Heart right ventricle (tissue), 16 donors: ENCODE results near the gene BEST3. TPM values are rescaled to one million over a fixed set of nuclear protein-coding genes. Genes with fewer than 3 reads are reported as not detected.

ENCODE experiments used
- ATAC-seq, 8 donors: fragments of 200-7000 bp; cut with Tn5 transposase; one replicate each; pipeline ENCODE4 v1.9.1; 2020; ENCODE audit warnings: mild to moderate bottlenecking in 8 of 8, moderate library complexity in 8 of 8, moderate number of reproducible peaks in 1 of 8
- DNase-seq, 2 donors: peaks; one replicate each; pipeline ENCODE4 v3.0.0-alpha.2; 2020
- H3K27ac ChIP-seq, 10 donors: fragments of 200-600 bp; sonication (generic) in 2 of 10; one replicate each; pipeline versions ENCODE4 v1.5.0 to v1.8.0; 2020 to 2022; ENCODE audit warnings: mild to moderate bottlenecking in 3 of 10
- H3K27me3 ChIP-seq, 7 donors: fragments of 200-600 bp; one replicate each; pipeline ENCODE4 v1.8.0; 2021 to 2022; ENCODE audit warnings: mild to moderate bottlenecking in 2 of 7
- H3K36me3 ChIP-seq, 9 donors: fragments of 200-600 bp; sonication (generic) in 1 of 9; one replicate each; pipeline versions ENCODE4 v1.5.0 to v1.8.0; 2020 to 2022; ENCODE audit warnings: mild to moderate bottlenecking in 2 of 9
- H3K4me1 ChIP-seq, 9 donors: fragments of 200-600 bp; sonication (generic) in 1 of 9; one replicate each; pipeline versions ENCODE4 v1.5.0 to v1.8.0; 2020 to 2022; ENCODE audit warnings: mild to moderate bottlenecking in 4 of 9
- H3K4me3 ChIP-seq, 10 donors: fragments of 200-600 bp; sonication (generic) in 2 of 10; one replicate each; pipeline versions ENCODE4 v1.5.0 to v1.8.0; 2020 to 2022; ENCODE audit warnings: mild to moderate bottlenecking in 7 of 10, moderate library complexity in 2 of 10
- H3K9me3 ChIP-seq, 11 donors: fragments of 200-600 bp in 10 of 11; sonication (generic) in 2 of 11; one replicate each; pipeline versions ENCODE4 v1.5.0 to v1.8.0; 2013 to 2022; ENCODE audit warnings: mild to moderate bottlenecking in 2 of 11, control low read depth in 1 of 11, moderate library complexity in 1 of 11
- CTCF ChIP-seq, 9 donors: fragments of 200-600 bp; sonication (generic) in 2 of 9; IDR thresholded peaks; one replicate each; pipeline versions ENCODE4 v1.5.0 to v1.8.0; 2021 to 2022; ENCODE audit warnings: antibody characterized with exemption in 9 of 9, mild to moderate bottlenecking in 5 of 9, moderate library complexity in 1 of 9
- WGBS, 2 donors: extraction: QIAGEN DNeasy Blood & Tissue Kit; methylation state at CpG; one replicate each; pipeline ENCODE4 v1.1.7; 2013; ENCODE audit warnings: inconsistent platforms in 1 of 2; 5-methylcytosine and 5-hydroxymethylcytosine counted together
- intact Hi-C, 10 donors: fragments of 100-400 bp; cut with DNase I; formaldehyde crosslinking; loops; one replicate each; pipeline versions ENCODE4 v1.11.1 to v1.14.2; 2022
- polyA plus RNA-seq, 2 donors: library from polyadenylated mRNA; stranded (reverse); fragments of 200-250 nt; gene quantifications; one replicate each; pipeline ENCODE4 v1.2.3, GENCODE V29; 2013
- total RNA-seq, 10 donors: library from RNA; stranded (reverse); fragmentation: NEBNext Ultra II Directional in 3 of 10; extraction: Animal tissue kit (Norgen Biotek cat#: 25700) in 3 of 10; gene quantifications; one replicate each; pipeline versions ENCODE4 v1.2.1 to v1.2.4, GENCODE V29; 2021 to 2023
- donor health status: Arrhythmogenic right ventricular cardiomyopathy.
- donor health status: ischemic (EF 13 %, LVEDD 7.1; RV severe dilation, severe dysfunction).
- donor health status: healthy with polysubstance abuse.
- donor health status: DM: no; HTN: yes; CAD: no.
- donor health status: DM: no; HTN: no; CAD: no.
- donor health status: ischemic (EF 25% LVEDD 6.9; RV normal size, moderate dysfunction).
- donor health status: ischemic (EF 25% LVEDD 5.7; RV mildly dilated, moderate dysfunction).
- donor health status: healthy.
- donor health status: DM: yes; HTN: yes; CAD: no.
- donor health status: Ischemic cardiomyopathy.
- donor health status: ischemic (EF 35%, LVEDD 5.7; RV mildly dilated, moderate dysfunction).
- donor health status: nonischemic (EF 11% LVEDD 7.7; RV severe dilation, severe dysfunction).
- donor health status: DM: yes; HTN: yes; CAD: no.
- donor health status: PGD.
- donor health status: ischemic (EF 29% LVEDD 5.4; RV normal size, mild dysfunction).
- donor health status: nonischemic (EF 23%, LVEDD 6.1; RV moderate dilation, normal function).

Gene BEST3
- total and polyA plus RNA-seq, 12 donors: 0.07 to 0.64 (median 0.35) TPM; not detected in 3

GRCh38 chr12:69651922-69652321 lies 47.2 kb downstream of the BEST3 start:
- no peak for TF ChIP-seq CTCF (IDR thresholded peaks at IDR 0.05)
- H3K36me3 ChIP-seq: no peaks in the 10 kb centered on the region
- H3K27ac ChIP-seq: no peak overlapping the region
- DNase-seq: no peak
- intact Hi-C loops: no loop called here
- 83 to 88% methylated on average over 3 of the region's 3 CpGs for WGBS, 2 donors
- peaks cover 0 to 3% (median 0%) of the 10 kb centered on the region in 11 donors for H3K9me3 ChIP-seq
- no peaks in the 10 kb centered on the region for H3K27me3 ChIP-seq
- no peak for ATAC-seq
- H3K4me1 ChIP-seq: peaks cover 0 to 23% (median 0%) of the 10 kb centered on the region in 9 donors
- H3K4me3 ChIP-seq: no peak overlapping the region

GRCh38 chr12:69649529-69649928 lies 49.6 kb downstream of the BEST3 start:
- Histone ChIP-seq H3K4me1 (peaks cover 0 to 12% (median 0%) of the 10 kb centered on the region in 9 donors), H3K4me3 (no peak overlapping the region), H3K36me3 (no peaks in the 10 kb centered on the region), H3K27me3 (no peaks in the 10 kb centered on the region), H3K9me3 (peaks cover 0 to 3% (median 0%) of the 10 kb centered on the region in 11 donors), H3K27ac (peak overlapping the region in 1 of 10 donors; percentile 3)
- DNase-seq (no peak), ATAC-seq (peak in 1 of 8 donors; percentile 37)
- WGBS, 2 donors: 29 to 43% methylated on average over 4 of the region's 4 CpGs
- intact Hi-C loops: no loop called here
- TF ChIP-seq CTCF (IDR thresholded peaks at IDR 0.05): no peak

GRCh38 chr12:69648476-69648875 lies 50.6 kb downstream of the BEST3 start:
- intact Hi-C loops: no loop called here

GRCh38 chr12:69647178-69647577 lies 51.9 kb downstream of the BEST3 start:
- H3K4me1 ChIP-seq: peaks cover 0 to 15% (median 0%) of the 10 kb centered on the region in 9 donors
- no peak for TF ChIP-seq CTCF (IDR thresholded peaks at IDR 0.05)
- no peak overlapping the region for H3K4me3 ChIP-seq
- ATAC-seq (no peak), DNase-seq (no peak)
- intact Hi-C loops: no loop called here
- H3K9me3 ChIP-seq: peaks cover 0 to 3% (median 0%) of the 10 kb centered on the region in 11 donors
- no peaks in the 10 kb centered on the region for H3K27me3 ChIP-seq
- H3K27ac ChIP-seq: no peak overlapping the region
- 69 to 79% methylated on average over 4 of the region's 4 CpGs for WGBS, 2 donors
- H3K36me3 ChIP-seq: no peaks in the 10 kb centered on the region

More at GRCh38 chr12:69648476-69648875, 50.6 kb downstream of the BEST3 start:
- ATAC-seq (peak in 2 of 8 donors; percentile 22 to 69), DNase-seq (no peak)
- H3K27ac ChIP-seq: no peak overlapping the region
- 66 to 84% methylated on average over 3 of the region's 3 CpGs for WGBS, 2 donors
- H3K36me3 ChIP-seq: no peaks in the 10 kb centered on the region
- H3K27me3 ChIP-seq: no peaks in the 10 kb centered on the region
- H3K4me3 ChIP-seq: no peak overlapping the region
- TF ChIP-seq CTCF (IDR thresholded peaks at IDR 0.05): no peak
- H3K4me1 ChIP-seq: peaks cover 0 to 12% (median 0%) of the 10 kb centered on the region in 9 donors
- H3K9me3 ChIP-seq: peaks cover 0 to 3% (median 0%) of the 10 kb centered on the region in 11 donors
